Measurements from ENCODE around the gene KRT15.

KRT15 gene

DNA sequence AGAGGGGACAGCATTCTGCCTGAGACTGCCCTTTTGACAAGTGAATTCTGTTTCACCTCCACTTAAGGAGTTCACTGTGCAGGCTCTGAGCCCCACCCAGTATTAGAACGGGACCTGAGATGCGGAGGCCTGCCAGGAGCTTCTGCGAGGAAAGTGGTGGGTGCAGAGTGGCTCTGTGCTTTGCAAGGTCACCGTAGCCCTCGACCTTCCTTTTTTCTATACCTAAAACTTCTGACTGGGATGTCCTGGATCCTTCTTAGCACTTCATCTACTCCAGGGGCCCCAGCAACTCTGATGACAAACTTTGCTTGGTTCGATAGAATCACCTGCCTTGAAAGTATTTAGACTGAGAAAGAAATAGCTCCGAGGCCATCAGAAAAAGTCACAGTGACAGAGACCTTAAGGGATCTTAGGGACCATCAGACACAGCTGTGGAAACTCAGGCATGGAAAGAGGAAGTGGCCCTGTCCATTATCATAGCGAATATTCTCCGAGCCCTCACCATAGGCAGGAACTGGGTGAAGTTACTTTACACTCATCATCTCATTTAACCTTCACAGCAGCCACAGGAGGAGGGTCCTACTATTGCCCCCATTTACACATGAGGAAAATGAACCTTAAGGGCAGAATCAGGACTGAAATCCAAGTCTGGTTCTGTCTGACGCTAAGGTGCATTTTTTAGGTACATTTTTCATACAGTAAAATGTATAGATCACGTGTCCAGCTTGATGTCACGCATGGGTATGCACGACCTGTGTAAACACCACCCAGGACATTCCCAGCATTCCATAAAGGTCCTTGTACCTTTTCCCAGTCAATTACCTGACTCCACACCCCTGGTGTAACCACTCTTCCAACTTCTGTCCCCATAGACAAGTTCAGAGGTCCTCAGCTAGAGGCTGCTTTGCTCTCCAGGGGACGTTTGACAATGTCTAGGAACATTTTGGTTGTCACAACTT, 12.6 kb downstream of the KRT15 start:
- TF ChIP-seq CTCF (conservative IDR thresholded peaks at IDR 0.05; ENCODE audit: low read length) (no peak), EZH2phosphoT487 (IDR thresholded peaks at IDR 0.05; ENCODE audit: borderline replicate concordance) (no peak)
- Histone ChIP-seq H3K9me2 (replicated peaks; ENCODE audit: low read depth, low read length) (no peaks in the 10 kb centered on the region), H3K9ac (ENCODE audit: low read depth, low read length, poor library complexity, severe bottlenecking) (no peak overlapping the region), H3K27me3 (ENCODE audit: insufficient read depth, low read length, poor library complexity, severe bottlenecking) (no peaks in the 10 kb centered on the region), H3K4me2 (ENCODE audit: low read depth, low read length, poor library complexity, severe bottlenecking) (no peak overlapping the region), H4K20me1 (ENCODE audit: insufficient read depth, low read length, poor library complexity, severe bottlenecking) (no peaks in the 10 kb centered on the region), H3K4me1 (ENCODE audit: insufficient read depth, low read length, poor library complexity, severe bottlenecking) (no peaks in the 10 kb centered on the region), H2AFZ (ENCODE audit: low read length) (no peak overlapping the region), H3K79me2 (ENCODE audit: insufficient read depth, low read length) (no peaks in the 10 kb centered on the region), H3F3A (ENCODE audit: low read depth) (no peaks in the 10 kb centered on the region), H3K36me3 (ENCODE audit: insufficient read depth, low read length) (no peaks in the 10 kb centered on the region), H3K4me3 (ENCODE audit: low read length, poor library complexity, severe bottlenecking) (no peak overlapping the region), H3K9me3 (ENCODE audit: insufficient read depth, low read depth, low read length) (no peaks in the 10 kb centered on the region)

DNA sequence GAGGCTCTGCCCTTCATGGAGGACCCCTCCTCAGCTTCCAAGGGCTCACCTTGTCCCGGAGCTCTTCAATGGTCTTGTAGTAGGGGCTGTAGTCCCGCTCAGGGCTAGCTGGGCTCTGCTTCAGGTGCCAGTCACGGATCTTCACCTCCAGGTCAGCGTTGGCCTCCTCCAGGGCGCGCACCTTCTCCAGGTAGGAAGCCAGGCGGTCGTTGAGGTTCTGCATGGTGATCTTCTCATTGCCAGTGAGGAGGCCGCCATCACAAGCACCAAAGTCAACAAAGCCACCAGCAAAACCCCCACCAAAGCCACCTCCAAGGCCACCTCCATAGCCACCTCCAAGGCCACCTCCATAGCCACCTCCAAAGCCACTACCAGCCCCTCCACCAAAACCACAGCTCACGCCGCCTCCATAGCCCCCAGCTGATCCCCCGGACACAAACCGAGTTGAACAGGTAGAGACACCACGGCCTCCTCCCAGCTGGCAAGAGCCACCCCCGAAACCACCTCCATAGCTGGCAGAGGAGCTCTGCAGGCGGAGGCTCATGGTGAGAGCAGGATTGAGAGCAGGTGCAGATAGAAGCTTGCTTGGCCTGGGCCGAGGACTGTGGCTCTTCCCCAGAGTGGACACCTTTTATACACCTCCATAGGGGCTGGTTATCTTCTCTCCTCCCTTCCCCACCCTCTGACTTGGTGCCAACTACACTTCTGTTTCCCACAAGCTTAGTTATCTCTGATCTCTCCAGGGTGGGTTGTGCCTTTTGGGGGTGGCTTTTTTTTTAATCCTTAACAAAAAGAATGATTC, 13.5 kb downstream of the KRT15 start, which contains the start of gene KRT13:
Gene KRT13 (minus strand): TSS at position 606 of the 802 bp plus-strand sequence. CDS start 62 bp downstream, at position 544.
- H4K20me1 ChIP-seq (ENCODE audit: insufficient read depth, low read length, poor library complexity, severe bottlenecking) = no peaks in the 10 kb centered on the region
- H3K79me2 ChIP-seq (ENCODE audit: insufficient read depth, low read length) = no peaks in the 10 kb centered on the region
- no peak for TF ChIP-seq CTCF (conservative IDR thresholded peaks at IDR 0.05; ENCODE audit: low read length)
- TF ChIP-seq EZH2phosphoT487 (IDR thresholded peaks at IDR 0.05; ENCODE audit: borderline replicate concordance) = no peak
- H3K4me1 ChIP-seq (ENCODE audit: insufficient read depth, low read length, poor library complexity, severe bottlenecking) = no peaks in the 10 kb centered on the region
- no peaks in the 10 kb centered on the region for H3K27me3 ChIP-seq (ENCODE audit: insufficient read depth, low read length, poor library complexity, severe bottlenecking)
- H3K4me2 ChIP-seq (ENCODE audit: low read depth, low read length, poor library complexity, severe bottlenecking) = no peak within 1 kb of the TSS
- H3F3A ChIP-seq (ENCODE audit: low read depth) = no peaks in the 10 kb centered on the region
- no peak within 1 kb of the TSS for H2AFZ ChIP-seq (ENCODE audit: low read length)
- no peaks in the 10 kb centered on the region for H3K9me2 ChIP-seq (replicated peaks; ENCODE audit: low read depth, low read length)
- no peak within 1 kb of the TSS for H3K4me3 ChIP-seq (ENCODE audit: low read length, poor library complexity, severe bottlenecking)
- no peak within 1 kb of the TSS for H3K9ac ChIP-seq (ENCODE audit: low read depth, low read length, poor library complexity, severe bottlenecking)
- no peaks in the 10 kb centered on the region for H3K9me3 ChIP-seq (ENCODE audit: insufficient read depth, low read depth, low read length)
- H3K36me3 ChIP-seq (ENCODE audit: insufficient read depth, low read length) = no peaks in the 10 kb centered on the region

- no peak overlapping the region for H3K4me3 ChIP-seq (ENCODE audit: low read length, poor library complexity, severe bottlenecking)
- no peak overlapping the region for H3K4me2 ChIP-seq (ENCODE audit: low read depth, low read length, poor library complexity, severe bottlenecking)
- no peak overlapping the region for H3K9ac ChIP-seq (ENCODE audit: low read depth, low read length, poor library complexity, severe bottlenecking)
- no peaks in the 10 kb centered on the region for H3K9me2 ChIP-seq (replicated peaks; ENCODE audit: low read depth, low read length)
- H3K79me2 ChIP-seq (ENCODE audit: insufficient read depth, low read length) = no peaks in the 10 kb centered on the region
- H3K9me3 ChIP-seq (ENCODE audit: insufficient read depth, low read depth, low read length) = no peaks in the 10 kb centered on the region
- H3K36me3 ChIP-seq (ENCODE audit: insufficient read depth, low read length) = no peaks in the 10 kb centered on the region
- H2AFZ ChIP-seq (ENCODE audit: low read length) = no peak overlapping the region
- no peaks in the 10 kb centered on the region for H3F3A ChIP-seq (ENCODE audit: low read depth)
- H4K20me1 ChIP-seq (ENCODE audit: insufficient read depth, low read length, poor library complexity, severe bottlenecking) = no peaks in the 10 kb centered on the region
- no peak for TF ChIP-seq CTCF (conservative IDR thresholded peaks at IDR 0.05; ENCODE audit: low read length)
- no peak for TF ChIP-seq EZH2phosphoT487 (IDR thresholded peaks at IDR 0.05; ENCODE audit: borderline replicate concordance)
- H3K4me1 ChIP-seq (ENCODE audit: insufficient read depth, low read length, poor library complexity, severe bottlenecking) = no peaks in the 10 kb centered on the region
- no peaks in the 10 kb centered on the region for H3K27me3 ChIP-seq (ENCODE audit: insufficient read depth, low read length, poor library complexity, severe bottlenecking)
Measured at GRCh38 chr17:41504246-41504977, 14.3 kb downstream of the KRT15 start.

Data from Loucy (cell line).